Left lung (tissue), 10 donors: Measurements from ENCODE around the gene NUS1. TPM values are rescaled to one million over a fixed set of nuclear protein-coding genes. Genes with fewer than 3 reads are reported as not detected.
"Not testable (repeated sequence)": the region's sequence is repeated elsewhere in the genome, so short reads cannot be mapped to it uniquely, and the experiment has no call there.

Experiments used
- ATAC-seq: fragments of 200-7000 bp; cut with Tn5 transposase; one replicate; pipeline ENCODE4 v1.9.1; 2020; ENCODE audit warnings: moderate library complexity
- DNase-seq, 4 donors: peaks; one replicate each; pipeline ENCODE4 v3.0.0-alpha.2; 2013 to 2020
- H3K27ac ChIP-seq, 2 donors: fragments of 200-600 bp; sonication (generic) in 1 of 2; one replicate each; pipeline versions ENCODE4 v1.5.0 to v1.8.0; 2020 to 2021
- H3K27me3 ChIP-seq, 2 donors: fragments of 200-600 bp; sonication (generic) in 1 of 2; one replicate each; pipeline versions ENCODE4 v1.5.0 to v1.8.0; 2020 to 2021
- H3K36me3 ChIP-seq, 2 donors: fragments of 200-600 bp; sonication (generic) in 1 of 2; one replicate each; pipeline versions ENCODE4 v1.5.0 to v1.8.0; 2020 to 2021
- H3K4me1 ChIP-seq, 2 donors: fragments of 200-600 bp; one replicate each; pipeline ENCODE4 v1.8.0; 2021
- H3K4me3 ChIP-seq, 2 donors: fragments of 200-600 bp; sonication (generic) in 1 of 2; one replicate each; pipeline versions ENCODE4 v1.5.0 to v1.8.0; 2020 to 2021; ENCODE audit warnings: mild to moderate bottlenecking in 1 of 2
- H3K9me3 ChIP-seq, 2 donors: fragments of 200-600 bp; sonication (generic) in 1 of 2; one replicate each; pipeline versions ENCODE4 v1.5.0 to v1.8.0; 2020 to 2021
- intact Hi-C, 2 donors: fragments of 100-400 bp; cut with DNase I; formaldehyde crosslinking; loops; one replicate each; pipeline versions ENCODE4 v1.11.2 to v1.14.2; 2022
- polyA plus RNA-seq, 6 donors: library from polyadenylated mRNA; unstranded; fragments of 120-200 nt; gene quantifications; one replicate each; pipeline ENCODE4 v1.2.1, GENCODE V29; 2013; ENCODE audit not compliant: insufficient read length in 6 of 6
- total RNA-seq, 2 donors: library from RNA; stranded (reverse); fragmentation: NEBNext Ultra II Directional; extraction: Animal tissue kit (Norgen Biotek cat#: 25700); gene quantifications; one replicate each; pipeline ENCODE4 v1.2.1, GENCODE V29; 2021
- TF ChIP-seq, protein P1 (sequence below), 2 donors: fragments of 200-600 bp; sonication (generic) in 1 of 2; IDR thresholded peaks; one replicate each; pipeline versions ENCODE4 v1.5.0 to v1.8.0; 2021; ENCODE audit warnings: antibody characterized with exemption in 2 of 2
- donor health status: DM: no; HTN: yes; CAD: no.
- donor health status: DM: no; HTN: no; CAD: no.

The NUS1 gene
- total and polyA plus RNA-seq, 8 donors: 30.2 to 47.3 (median 41.2) TPM

DNA sequence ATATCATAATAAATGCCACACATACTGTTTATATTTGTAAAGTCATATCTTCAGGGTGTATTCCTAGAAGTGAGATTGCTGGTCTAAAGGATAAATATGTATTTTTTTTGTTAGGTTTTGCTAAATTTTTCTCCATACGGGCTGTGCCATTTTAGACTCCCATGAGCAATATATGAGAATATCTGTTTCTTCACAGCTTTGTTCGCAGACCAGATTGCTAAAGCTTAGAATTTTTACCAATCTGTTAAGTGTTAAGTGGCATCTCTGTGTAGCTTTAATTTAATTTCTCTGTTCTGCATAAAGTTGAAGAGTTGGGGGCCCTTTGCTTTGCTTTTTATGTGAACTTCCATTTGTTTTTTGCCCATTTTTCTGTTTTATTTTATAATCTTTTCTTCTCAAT, 32.3 kb upstream of the NUS1 start:
- TF ChIP-seq, protein P1, sequence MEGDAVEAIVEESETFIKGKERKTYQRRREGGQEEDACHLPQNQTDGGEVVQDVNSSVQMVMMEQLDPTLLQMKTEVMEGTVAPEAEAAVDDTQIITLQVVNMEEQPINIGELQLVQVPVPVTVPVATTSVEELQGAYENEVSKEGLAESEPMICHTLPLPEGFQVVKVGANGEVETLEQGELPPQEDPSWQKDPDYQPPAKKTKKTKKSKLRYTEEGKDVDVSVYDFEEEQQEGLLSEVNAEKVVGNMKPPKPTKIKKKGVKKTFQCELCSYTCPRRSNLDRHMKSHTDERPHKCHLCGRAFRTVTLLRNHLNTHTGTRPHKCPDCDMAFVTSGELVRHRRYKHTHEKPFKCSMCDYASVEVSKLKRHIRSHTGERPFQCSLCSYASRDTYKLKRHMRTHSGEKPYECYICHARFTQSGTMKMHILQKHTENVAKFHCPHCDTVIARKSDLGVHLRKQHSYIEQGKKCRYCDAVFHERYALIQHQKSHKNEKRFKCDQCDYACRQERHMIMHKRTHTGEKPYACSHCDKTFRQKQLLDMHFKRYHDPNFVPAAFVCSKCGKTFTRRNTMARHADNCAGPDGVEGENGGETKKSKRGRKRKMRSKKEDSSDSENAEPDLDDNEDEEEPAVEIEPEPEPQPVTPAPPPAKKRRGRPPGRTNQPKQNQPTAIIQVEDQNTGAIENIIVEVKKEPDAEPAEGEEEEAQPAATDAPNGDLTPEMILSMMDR (IDR thresholded peaks at IDR 0.05): no peak

DNA sequence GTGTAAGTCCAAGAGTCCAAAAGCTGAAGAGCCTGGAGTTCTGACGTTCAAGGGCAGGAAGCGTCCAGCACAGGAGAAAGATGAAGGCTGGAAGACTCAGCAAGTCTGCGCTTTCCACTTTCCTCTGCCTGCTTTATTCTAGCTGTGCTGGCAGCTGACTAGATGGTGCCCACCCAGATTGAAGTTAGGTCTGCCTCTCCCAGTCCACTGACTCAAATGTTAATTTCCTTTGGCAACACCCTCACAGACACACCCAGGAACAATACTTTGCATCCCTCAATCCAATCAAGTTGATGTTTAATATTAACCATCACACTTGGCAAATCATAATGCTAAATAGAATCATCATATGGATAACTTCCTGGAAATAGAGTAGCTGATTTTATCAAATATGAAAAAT, 23.3 kb upstream of the NUS1 start:
- DNase-seq, H3K9me3 ChIP-seq, intact Hi-C loops, H3K4me1 ChIP-seq, ATAC-seq, H3K27me3 ChIP-seq, H3K36me3 ChIP-seq, H3K4me3 ChIP-seq, H3K27ac ChIP-seq: not testable (repeated sequence)

More for the DNA sequence above, 32.3 kb upstream of the NUS1 start:
- no peak for ATAC-seq
- Histone ChIP-seq H3K36me3 (no peaks in the 10 kb centered on the region), H3K27ac (no peak overlapping the region), H3K4me3 (no peak overlapping the region), H3K9me3 (no peaks in the 10 kb centered on the region), H3K4me1 (no peaks in the 10 kb centered on the region), H3K27me3 (no peaks in the 10 kb centered on the region)
- intact Hi-C loops: no loop called here
- no peak for DNase-seq

DNA sequence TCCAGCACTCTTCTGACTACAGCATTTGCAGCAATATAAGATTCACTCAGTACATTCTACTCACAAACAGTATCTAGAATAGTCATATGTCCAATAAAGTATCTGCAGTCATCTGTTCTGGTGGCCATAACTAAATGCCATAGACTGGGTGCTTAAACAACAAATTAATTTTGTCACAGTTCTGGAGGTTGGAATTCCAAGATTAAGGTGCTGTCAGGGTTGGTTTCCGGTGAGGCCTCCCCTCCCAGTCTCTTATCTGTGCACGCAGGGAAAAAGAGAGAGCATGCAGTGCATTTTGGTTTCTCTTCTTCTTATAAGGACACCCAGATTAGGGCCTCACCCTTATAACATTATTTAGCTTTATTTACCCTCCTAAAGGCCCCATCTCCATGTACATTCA, 21.3 kb upstream of the NUS1 start:
- intact Hi-C loops: no loop called here
- TF ChIP-seq, protein P1 (IDR thresholded peaks at IDR 0.05): no peak

DNA sequence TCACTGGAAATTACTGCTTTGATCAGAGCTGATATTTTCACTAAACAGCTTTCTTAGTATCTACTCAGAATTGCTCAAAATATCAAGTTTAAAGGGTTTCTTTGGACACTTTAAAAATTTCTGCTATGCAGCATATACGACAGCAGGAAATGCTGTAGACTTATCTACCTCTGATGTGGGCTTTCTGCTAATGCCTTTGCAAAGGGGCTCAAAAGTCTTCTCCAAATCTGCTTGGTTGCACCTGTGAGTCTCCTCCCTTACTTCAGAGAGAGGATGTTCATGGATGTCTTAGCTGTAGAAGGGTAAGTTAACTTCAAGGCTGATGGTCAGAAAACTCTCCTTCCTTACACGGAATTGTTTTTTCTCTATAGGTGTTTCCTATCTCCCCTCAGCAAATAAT, 19.9 kb upstream of the NUS1 start:
- no peak for DNase-seq
- TF ChIP-seq, protein P1 (IDR thresholded peaks at IDR 0.05): no peak
- Histone ChIP-seq H3K9me3 (peaks cover 0 to 2% of the 10 kb centered on the region in 2 donors), H3K27ac (no peak overlapping the region), H3K36me3 (no peaks in the 10 kb centered on the region), H3K27me3 (no peaks in the 10 kb centered on the region), H3K4me3 (no peak overlapping the region), H3K4me1 (no peaks in the 10 kb centered on the region)
- intact Hi-C loops: no loop called here
- ATAC-seq: no peak

More for the DNA sequence above, 21.3 kb upstream of the NUS1 start:
- DNase-seq: no peak
- Histone ChIP-seq H3K27me3 (no peaks in the 10 kb centered on the region), H3K4me1 (no peaks in the 10 kb centered on the region), H3K36me3 (no peaks in the 10 kb centered on the region), H3K9me3 (peaks cover 0 to 4% of the 10 kb centered on the region in 2 donors), H3K4me3 (no peak overlapping the region), H3K27ac (no peak overlapping the region)
- no peak for ATAC-seq

DNA sequence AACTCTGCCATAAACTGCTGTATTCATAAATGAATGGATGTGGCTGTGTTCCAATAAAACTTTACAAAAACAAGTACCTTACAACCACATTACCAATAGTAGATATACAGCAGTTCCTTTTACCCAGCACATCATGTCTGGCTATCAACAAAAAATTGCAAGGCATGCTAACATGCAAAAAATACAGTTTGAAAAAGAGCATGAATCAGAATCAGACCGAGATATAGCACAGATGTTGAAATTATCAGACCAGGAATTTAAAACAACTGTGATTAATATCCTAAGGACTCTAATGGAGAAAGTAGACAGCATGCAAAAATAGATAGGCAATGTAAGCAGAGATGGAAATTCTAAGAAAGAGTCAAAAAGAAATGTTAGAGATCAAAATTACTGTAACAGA, 8.4 kb upstream of the NUS1 start:
- Histone ChIP-seq H3K4me3 (no peak overlapping the region), H3K36me3 (no peaks in the 10 kb centered on the region), H3K9me3 (no peaks in the 10 kb centered on the region), H3K27me3 (no peaks in the 10 kb centered on the region), H3K4me1 (no peaks in the 10 kb centered on the region), H3K27ac (no peak overlapping the region)
- TF ChIP-seq, protein P1 (IDR thresholded peaks at IDR 0.05): no peak
- no peak for DNase-seq
- intact Hi-C loops: no loop called here
- no peak for ATAC-seq

DNA sequence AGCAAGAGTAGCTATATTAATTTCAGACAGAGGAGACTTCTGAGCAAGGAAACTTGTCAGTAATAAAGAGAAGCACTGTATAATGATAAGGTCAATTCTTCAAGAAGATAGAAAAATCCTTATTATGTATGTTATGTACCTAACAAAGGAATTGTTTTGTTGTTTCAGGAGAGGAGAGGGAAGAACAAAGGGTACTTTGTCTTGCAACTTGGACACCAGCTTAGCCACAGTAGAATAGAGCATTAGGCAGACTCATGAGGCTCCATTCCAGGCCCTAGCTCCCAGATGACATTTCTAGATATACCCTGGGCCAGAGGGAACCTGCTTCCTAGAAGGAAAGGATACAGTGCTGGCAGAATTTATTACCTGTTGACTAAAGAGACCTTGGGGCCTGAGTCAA, 6.5 kb upstream of the NUS1 start:
- Histone ChIP-seq H3K4me3 (no peak overlapping the region), H3K9me3 (no peaks in the 10 kb centered on the region), H3K27ac (no peak overlapping the region), H3K36me3 (no peaks in the 10 kb centered on the region), H3K4me1 (no peaks in the 10 kb centered on the region), H3K27me3 (no peaks in the 10 kb centered on the region)
- DNase-seq (no peak), ATAC-seq (no peak)
- intact Hi-C loops: no loop called here
- TF ChIP-seq, protein P1 (IDR thresholded peaks at IDR 0.05): no peak
